ENCODE measurements around the gene LHFPL6. TPM values are rescaled to one million over a fixed set of nuclear protein-coding genes. Genes with fewer than 3 reads are reported as not detected.

Gene LHFPL6
- total and polyA plus RNA-seq, 8 donors = 1.8 to 13.4 (median 7.1) TPM

GRCh38 chr13:39432196-39432595 is 170.8 kb downstream of the LHFPL6 start:
- Histone ChIP-seq H3K36me3 (no peaks in the 10 kb centered on the region), H3K27ac (no peak overlapping the region), H3K9me3 (no peaks in the 10 kb centered on the region), H3K4me3 (no peak overlapping the region), H3K4me1 (no peaks in the 10 kb centered on the region), H3K27me3 (peaks cover 0 to 3% (median 0%) of the 10 kb centered on the region in 4 donors)
- ATAC-seq = no peak
- intact Hi-C loops (cut with DNase I) = no loop called here
- DNase-seq = no peak
- TF ChIP-seq CTCF (IDR thresholded peaks at IDR 0.05) = no peak
- 49 to 55% methylated on average over 1 of the region's 1 CpG for WGBS, 2 donors
- no peak for FAIRE-seq

GRCh38 chr13:39422845-39423565 is 180.0 kb downstream of the LHFPL6 start:
- Histone ChIP-seq H3K27me3 (no peaks in the 10 kb centered on the region), H3K4me3 (no peak overlapping the region), H3K4me1 (no peaks in the 10 kb centered on the region), H3K36me3 (no peaks in the 10 kb centered on the region), H3K9me3 (no peaks in the 10 kb centered on the region), H3K27ac (no peak overlapping the region)
- no peak for TF ChIP-seq CTCF (IDR thresholded peaks at IDR 0.05)
- FAIRE-seq (no peak), DNase-seq (no peak), ATAC-seq (no peak)
- WGBS, 2 donors = 76 to 86% methylated on average over 5 of the region's 5 CpGs
- intact Hi-C loops (cut with DNase I) = no loop called here

- H3K4me1 ChIP-seq = no peaks in the 10 kb centered on the region
- no peaks in the 10 kb centered on the region for H3K27me3 ChIP-seq
- DNase-seq = no peak
- intact Hi-C loops (cut with DNase I) = no loop called here
- no peak for TF ChIP-seq CTCF (IDR thresholded peaks at IDR 0.05)
- ATAC-seq = no peak
- H3K4me3 ChIP-seq = no peak overlapping the region
- no peak for FAIRE-seq
- H3K36me3 ChIP-seq = no peaks in the 10 kb centered on the region
- H3K27ac ChIP-seq = no peak overlapping the region
- no peaks in the 10 kb centered on the region for H3K9me3 ChIP-seq
- 92 to 95% methylated on average over 4 of the region's 4 CpGs for WGBS, 2 donors
Measured at GRCh38 chr13:39419876-39420275, 183.1 kb downstream of the LHFPL6 start.

- Histone ChIP-seq H3K27ac (no peak overlapping the region), H3K27me3 (no peaks in the 10 kb centered on the region), H3K4me1 (no peaks in the 10 kb centered on the region), H3K36me3 (no peaks in the 10 kb centered on the region), H3K9me3 (no peaks in the 10 kb centered on the region), H3K4me3 (no peak overlapping the region)
- FAIRE-seq = no peak
- intact Hi-C loops (cut with DNase I) = no loop called here
- DNase-seq = no peak
- TF ChIP-seq CTCF (IDR thresholded peaks at IDR 0.05) = no peak
- ATAC-seq = no peak
Measured at GRCh38 chr13:39419068-39419467, 183.9 kb downstream of the LHFPL6 start.

- no peak for ATAC-seq
- no peak for TF ChIP-seq CTCF (IDR thresholded peaks at IDR 0.05)
Measured at GRCh38 chr13:39418424-39418823, 184.6 kb downstream of the LHFPL6 start.

More at GRCh38 chr13:39418424-39418823, 184.6 kb downstream of the LHFPL6 start:
- FAIRE-seq = no peak
- H3K9me3 ChIP-seq = no peaks in the 10 kb centered on the region
- H3K36me3 ChIP-seq = no peaks in the 10 kb centered on the region
- DNase-seq = no peak
- H3K4me1 ChIP-seq = no peaks in the 10 kb centered on the region
- H3K4me3 ChIP-seq = no peak overlapping the region
- intact Hi-C loops (cut with DNase I) = no loop called here
- H3K27me3 ChIP-seq = no peaks in the 10 kb centered on the region
- 66 to 73% methylated on average over 3 of the region's 3 CpGs for WGBS, 2 donors
- no peak overlapping the region for H3K27ac ChIP-seq
